Measurements from ENCODE around the gene NDUFB8.

NDUFB8 gene

GRCh38 chr10:100508266-100508665 is 21.4 kb downstream of the NDUFB8 start:
- no peak for DNase-seq (ENCODE audit: low read depth in 2 of 2, low spot score in 1 of 2)

GRCh38 chr10:100507357-100507732 is 22.3 kb downstream of the NDUFB8 start:
- no peak for DNase-seq (ENCODE audit: low read depth in 2 of 2, low spot score in 1 of 2)

- no peak for DNase-seq (ENCODE audit: low read depth in 2 of 2, low spot score in 1 of 2)
Observed at GRCh38 chr10:100506596-100507356, 22.9 kb downstream of the NDUFB8 start.

GRCh38 chr10:100505164-100505563 is 24.5 kb downstream of the NDUFB8 start:
- no peak for DNase-seq (ENCODE audit: low read depth in 2 of 2, low spot score in 1 of 2)

GRCh38 chr10:100504096-100504495 is 25.6 kb downstream of the NDUFB8 start:
- no peak for DNase-seq (ENCODE audit: low read depth in 2 of 2, low spot score in 1 of 2)

- no peak for DNase-seq (ENCODE audit: low read depth in 2 of 2, low spot score in 1 of 2)
Observed at GRCh38 chr10:100502926-100503494, 26.7 kb downstream of the NDUFB8 start.

- no peak for DNase-seq (ENCODE audit: low read depth in 2 of 2, low spot score in 1 of 2)
Observed at GRCh38 chr10:100501423-100501822, 28.2 kb downstream of the NDUFB8 start.

- DNase-seq (ENCODE audit: low read depth in 2 of 2, low spot score in 1 of 2) = no peak
Observed at GRCh38 chr10:100498059-100498458, 31.6 kb downstream of the NDUFB8 start.

- no peak for DNase-seq (ENCODE audit: low read depth in 2 of 2, low spot score in 1 of 2)
Observed at GRCh38 chr10:100496567-100496966, 33.1 kb downstream of the NDUFB8 start.

- no peak for DNase-seq (ENCODE audit: low read depth in 2 of 2, low spot score in 1 of 2)
Observed at GRCh38 chr10:100490531-100490930, 39.1 kb downstream of the NDUFB8 start.

GRCh38 chr10:100489396-100489795 is 40.3 kb downstream of the NDUFB8 start:
- no peak for DNase-seq (ENCODE audit: low read depth in 2 of 2, low spot score in 1 of 2)

GRCh38 chr10:100487529-100487928 is 42.1 kb downstream of the NDUFB8 start:
- DNase-seq (ENCODE audit: low read depth in 2 of 2, low spot score in 1 of 2) = no peak

- DNase-seq (ENCODE audit: low read depth in 2 of 2, low spot score in 1 of 2) = no peak
Observed at GRCh38 chr10:100485801-100486495, 43.7 kb downstream of the NDUFB8 start.

GRCh38 chr10:100485366-100485765 is 44.3 kb downstream of the NDUFB8 start:
- no peak for DNase-seq (ENCODE audit: low read depth in 2 of 2, low spot score in 1 of 2)

GRCh38 chr10:100483876-100484666 is 45.6 kb downstream of the NDUFB8 start:
- no peak for DNase-seq (ENCODE audit: low read depth in 2 of 2, low spot score in 1 of 2)

GRCh38 chr10:100482834-100483185 is 46.9 kb downstream of the NDUFB8 start:
- no peak for DNase-seq (ENCODE audit: low read depth in 2 of 2, low spot score in 1 of 2)

GRCh38 chr10:100482181-100482833 is 47.4 kb downstream of the NDUFB8 start:
- DNase-seq (ENCODE audit: low read depth in 2 of 2, low spot score in 1 of 2) = peak; percentile 22 to 31

GRCh38 chr10:100481462-100482081 is 48.1 kb downstream of the NDUFB8 start:
- peak; percentile 75 to 82 for DNase-seq (ENCODE audit: low read depth in 2 of 2, low spot score in 1 of 2)

- no peak for DNase-seq (ENCODE audit: low read depth in 2 of 2, low spot score in 1 of 2)
Observed at GRCh38 chr10:100480002-100480401, 49.7 kb downstream of the NDUFB8 start.

- no peak for DNase-seq (ENCODE audit: low read depth in 2 of 2, low spot score in 1 of 2)
Observed at GRCh38 chr10:100479037-100479436, 50.6 kb downstream of the NDUFB8 start.

GRCh38 chr10:100477970-100478369 is 51.7 kb downstream of the NDUFB8 start:
- no peak for DNase-seq (ENCODE audit: low read depth in 2 of 2, low spot score in 1 of 2)

All from stimulated activated CD8-positive, alpha-beta memory T cell treated with anti-CD3 and anti-CD28 coated beads, Interleukin-4, amount 100 ng/mL, for 1 hour (primary cell).